Measurements from ENCODE around the gene MRO.

DNA sequence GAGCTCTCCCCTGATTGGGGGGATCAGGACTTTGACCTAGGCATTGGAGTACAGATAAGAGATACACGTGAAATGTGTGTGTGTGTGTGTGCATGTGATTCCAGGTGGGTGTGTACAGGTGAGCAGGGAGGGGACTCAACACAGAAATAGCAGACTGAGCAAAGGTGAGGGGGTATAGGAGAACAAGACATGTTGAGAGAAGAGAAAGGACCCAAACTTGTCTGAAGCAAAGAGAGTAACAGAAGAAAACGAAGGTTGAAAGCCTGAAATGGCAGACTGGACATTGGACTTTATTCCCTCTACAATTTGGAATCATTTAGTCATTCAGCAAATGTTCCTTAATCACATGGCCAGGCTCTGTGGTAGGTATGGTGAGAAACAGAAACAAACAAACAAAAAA, 23.3 kb downstream of the MRO start:
- TF ChIP-seq, protein P1, sequence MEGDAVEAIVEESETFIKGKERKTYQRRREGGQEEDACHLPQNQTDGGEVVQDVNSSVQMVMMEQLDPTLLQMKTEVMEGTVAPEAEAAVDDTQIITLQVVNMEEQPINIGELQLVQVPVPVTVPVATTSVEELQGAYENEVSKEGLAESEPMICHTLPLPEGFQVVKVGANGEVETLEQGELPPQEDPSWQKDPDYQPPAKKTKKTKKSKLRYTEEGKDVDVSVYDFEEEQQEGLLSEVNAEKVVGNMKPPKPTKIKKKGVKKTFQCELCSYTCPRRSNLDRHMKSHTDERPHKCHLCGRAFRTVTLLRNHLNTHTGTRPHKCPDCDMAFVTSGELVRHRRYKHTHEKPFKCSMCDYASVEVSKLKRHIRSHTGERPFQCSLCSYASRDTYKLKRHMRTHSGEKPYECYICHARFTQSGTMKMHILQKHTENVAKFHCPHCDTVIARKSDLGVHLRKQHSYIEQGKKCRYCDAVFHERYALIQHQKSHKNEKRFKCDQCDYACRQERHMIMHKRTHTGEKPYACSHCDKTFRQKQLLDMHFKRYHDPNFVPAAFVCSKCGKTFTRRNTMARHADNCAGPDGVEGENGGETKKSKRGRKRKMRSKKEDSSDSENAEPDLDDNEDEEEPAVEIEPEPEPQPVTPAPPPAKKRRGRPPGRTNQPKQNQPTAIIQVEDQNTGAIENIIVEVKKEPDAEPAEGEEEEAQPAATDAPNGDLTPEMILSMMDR (IDR thresholded peaks at IDR 0.05; ENCODE audit: insufficient read depth, low read length): no peak
- no peak for TF ChIP-seq GABPA (IDR thresholded peaks at IDR 0.05; ENCODE audit: low read depth)
- TF ChIP-seq, protein P2, sequence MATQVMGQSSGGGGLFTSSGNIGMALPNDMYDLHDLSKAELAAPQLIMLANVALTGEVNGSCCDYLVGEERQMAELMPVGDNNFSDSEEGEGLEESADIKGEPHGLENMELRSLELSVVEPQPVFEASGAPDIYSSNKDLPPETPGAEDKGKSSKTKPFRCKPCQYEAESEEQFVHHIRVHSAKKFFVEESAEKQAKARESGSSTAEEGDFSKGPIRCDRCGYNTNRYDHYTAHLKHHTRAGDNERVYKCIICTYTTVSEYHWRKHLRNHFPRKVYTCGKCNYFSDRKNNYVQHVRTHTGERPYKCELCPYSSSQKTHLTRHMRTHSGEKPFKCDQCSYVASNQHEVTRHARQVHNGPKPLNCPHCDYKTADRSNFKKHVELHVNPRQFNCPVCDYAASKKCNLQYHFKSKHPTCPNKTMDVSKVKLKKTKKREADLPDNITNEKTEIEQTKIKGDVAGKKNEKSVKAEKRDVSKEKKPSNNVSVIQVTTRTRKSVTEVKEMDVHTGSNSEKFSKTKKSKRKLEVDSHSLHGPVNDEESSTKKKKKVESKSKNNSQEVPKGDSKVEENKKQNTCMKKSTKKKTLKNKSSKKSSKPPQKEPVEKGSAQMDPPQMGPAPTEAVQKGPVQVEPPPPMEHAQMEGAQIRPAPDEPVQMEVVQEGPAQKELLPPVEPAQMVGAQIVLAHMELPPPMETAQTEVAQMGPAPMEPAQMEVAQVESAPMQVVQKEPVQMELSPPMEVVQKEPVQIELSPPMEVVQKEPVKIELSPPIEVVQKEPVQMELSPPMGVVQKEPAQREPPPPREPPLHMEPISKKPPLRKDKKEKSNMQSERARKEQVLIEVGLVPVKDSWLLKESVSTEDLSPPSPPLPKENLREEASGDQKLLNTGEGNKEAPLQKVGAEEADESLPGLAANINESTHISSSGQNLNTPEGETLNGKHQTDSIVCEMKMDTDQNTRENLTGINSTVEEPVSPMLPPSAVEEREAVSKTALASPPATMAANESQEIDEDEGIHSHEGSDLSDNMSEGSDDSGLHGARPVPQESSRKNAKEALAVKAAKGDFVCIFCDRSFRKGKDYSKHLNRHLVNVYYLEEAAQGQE (IDR thresholded peaks at IDR 0.05; ENCODE audit: insufficient replicate concordance, low read depth): no peak
- TF ChIP-seq SPI1 (IDR thresholded peaks at IDR 0.05; ENCODE audit: borderline replicate concordance, low read depth): no peak
- no peak for TF ChIP-seq POLR2AphosphoS5 (IDR thresholded peaks at IDR 0.05; ENCODE audit: low read depth)
